Measurements from ENCODE around the gene CHKB.
"Not testable (repeated sequence)": the region's sequence is repeated elsewhere in the genome, so short reads cannot be mapped to it uniquely, and the experiment has no call there.

CHKB gene

DNA sequence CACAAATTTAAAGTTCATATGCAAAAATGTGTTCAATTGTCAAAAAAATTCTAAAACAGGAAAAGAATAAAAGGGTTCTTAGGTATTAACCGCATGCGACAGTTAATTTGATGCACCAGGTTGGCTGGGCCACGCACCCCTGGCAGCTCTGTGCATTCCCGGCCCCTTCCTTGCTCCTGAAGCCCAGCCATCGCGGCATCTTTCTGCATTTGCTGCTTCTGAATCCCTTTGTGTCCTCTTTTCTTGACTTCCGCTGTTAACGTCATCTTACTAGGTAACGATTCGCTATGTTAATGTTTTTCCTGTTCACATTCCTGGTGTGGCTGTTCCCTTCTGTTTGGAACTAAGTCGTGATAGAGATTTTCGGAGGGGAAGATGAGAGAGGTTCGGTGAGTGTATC lies 44.9 kb downstream of the CHKB start:
- Mint-ChIP-seq H3K4me1 (ENCODE audit: low read depth in 2 of 2) (peaks cover 25 to 27% of the 10 kb centered on the region in 2 donors), H3K9me3 (no peaks in the 10 kb centered on the region), H3K4me3 (peak overlapping the region in 1 of 2 donors; percentile 55), H3K36me3 (ENCODE audit: insufficient read depth) (peaks cover 23% of the 10 kb centered on the region), H3K27me3 (no peaks in the 10 kb centered on the region), H3K27ac (peak overlapping the region; percentile 100)
- DNase-seq (no peak), ATAC-seq (replicated peaks) (no peak)

DNA sequence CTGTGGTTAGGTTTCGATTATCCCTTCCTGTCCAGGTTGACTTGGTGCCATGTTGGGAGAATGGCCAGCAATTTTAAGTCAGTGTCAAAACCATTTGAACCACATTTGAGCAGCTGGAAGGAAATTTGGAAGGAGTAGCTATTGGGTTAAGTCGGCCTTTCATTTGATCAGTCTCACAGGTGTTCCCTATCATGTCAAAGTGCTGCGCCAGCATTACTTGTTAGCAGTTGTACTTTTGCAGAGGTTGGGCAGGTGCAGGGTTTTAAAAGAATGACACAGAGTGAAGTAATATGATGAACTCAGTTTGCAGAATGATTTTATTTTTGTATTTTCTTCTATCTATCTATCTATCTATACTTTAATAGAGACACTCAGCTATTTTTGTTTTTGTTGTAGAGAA lies 46.4 kb downstream of the CHKB start:
- Mint-ChIP-seq H3K4me3 (no peak overlapping the region), H3K27me3 (no peaks in the 10 kb centered on the region), H3K36me3 (ENCODE audit: insufficient read depth) (peaks cover 19% of the 10 kb centered on the region), H3K9me3 (no peaks in the 10 kb centered on the region), H3K4me1 (ENCODE audit: low read depth in 2 of 2) (peaks cover 28 to 29% of the 10 kb centered on the region in 2 donors), H3K27ac (no peak overlapping the region)
- DNase-seq = no peak
- no peak for ATAC-seq (replicated peaks)

DNA sequence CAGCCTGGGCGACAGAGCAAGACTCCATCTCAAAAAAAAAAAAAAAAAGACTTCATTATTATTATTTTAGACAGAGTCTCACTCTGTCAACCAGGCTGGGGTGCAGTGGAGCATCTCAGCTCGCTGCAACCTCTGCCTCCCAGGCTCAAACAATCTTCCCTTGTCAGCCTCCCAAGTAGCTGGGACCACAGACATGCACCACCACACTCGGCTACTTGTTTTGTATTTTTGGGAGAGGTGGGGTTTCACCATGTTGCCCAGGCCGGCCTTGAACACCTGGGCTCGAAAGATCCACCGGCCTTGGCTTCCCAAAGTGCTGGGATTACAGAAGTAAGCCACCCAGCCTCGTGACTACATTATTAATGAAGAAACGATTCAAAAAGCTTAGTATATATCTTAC lies 47.5 kb downstream of the CHKB start:
- H3K36me3 Mint-ChIP-seq (ENCODE audit: insufficient read depth) = peaks cover 23% of the 10 kb centered on the region
- H3K27me3 Mint-ChIP-seq = no peaks in the 10 kb centered on the region
- DNase-seq (no peak), ATAC-seq (replicated peaks) (no peak)
- H3K27ac Mint-ChIP-seq = peak overlapping the region in 1 of 2 donors; percentile 46
- H3K4me1 Mint-ChIP-seq (ENCODE audit: low read depth in 2 of 2) = peaks cover 28 to 30% of the 10 kb centered on the region in 2 donors
- peak overlapping the region in 1 of 2 donors; percentile 36 for H3K4me3 Mint-ChIP-seq
- H3K9me3 Mint-ChIP-seq = no peaks in the 10 kb centered on the region

DNA sequence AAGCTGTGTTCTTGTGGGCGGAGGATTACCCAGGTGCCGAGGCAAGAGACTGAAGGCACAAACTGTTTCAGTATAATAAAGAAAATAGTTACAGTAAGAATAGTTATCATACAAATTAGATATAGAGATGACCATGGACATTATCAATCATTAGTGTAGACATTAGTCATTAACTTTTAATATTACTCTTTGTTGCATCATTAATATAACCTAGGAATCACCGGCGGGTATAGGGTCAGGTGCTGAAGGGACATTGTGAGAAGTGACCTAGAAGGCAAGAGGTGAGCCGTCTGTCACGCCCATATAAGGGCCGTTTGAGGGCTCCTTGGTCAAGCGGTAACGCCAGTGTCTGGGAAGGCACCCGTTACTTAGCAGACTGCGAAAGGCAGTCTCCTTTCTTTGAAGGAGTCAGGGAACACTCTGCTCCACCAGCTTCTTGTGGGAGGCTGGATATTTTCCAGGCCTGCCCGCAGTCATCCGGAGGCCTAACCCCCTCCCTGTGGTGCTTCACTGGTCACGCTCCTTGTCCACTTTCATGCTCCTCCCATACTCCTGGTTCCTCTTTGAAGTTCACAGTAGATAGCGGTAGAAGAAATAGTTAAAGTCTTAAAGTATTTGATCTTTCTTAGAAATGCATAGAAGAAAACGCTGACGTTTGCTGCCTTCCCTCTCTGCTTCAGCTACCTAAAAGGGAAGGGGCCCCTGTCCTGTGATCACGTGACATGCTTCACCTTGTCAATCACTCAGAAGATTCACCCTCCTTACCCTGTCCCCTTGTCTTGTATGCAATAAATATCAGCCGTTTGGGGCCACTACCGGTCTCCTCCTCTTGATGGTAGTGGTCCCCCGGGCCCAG lies 48.6 kb downstream of the CHKB start:
- H3K4me3 Mint-ChIP-seq = peak overlapping the region in 1 of 2 donors; percentile 36
- not testable (repeated sequence) for H3K27me3 Mint-ChIP-seq; DNase-seq; ATAC-seq (replicated peaks); H3K9me3 Mint-ChIP-seq
- peak overlapping the region; percentile 35 to 46 for H3K27ac Mint-ChIP-seq
- peaks cover 19 to 21% of the 10 kb centered on the region in 2 donors for H3K4me1 Mint-ChIP-seq (ENCODE audit: low read depth in 2 of 2)
- H3K36me3 Mint-ChIP-seq (ENCODE audit: insufficient read depth) = peaks cover 18% of the 10 kb centered on the region

DNA sequence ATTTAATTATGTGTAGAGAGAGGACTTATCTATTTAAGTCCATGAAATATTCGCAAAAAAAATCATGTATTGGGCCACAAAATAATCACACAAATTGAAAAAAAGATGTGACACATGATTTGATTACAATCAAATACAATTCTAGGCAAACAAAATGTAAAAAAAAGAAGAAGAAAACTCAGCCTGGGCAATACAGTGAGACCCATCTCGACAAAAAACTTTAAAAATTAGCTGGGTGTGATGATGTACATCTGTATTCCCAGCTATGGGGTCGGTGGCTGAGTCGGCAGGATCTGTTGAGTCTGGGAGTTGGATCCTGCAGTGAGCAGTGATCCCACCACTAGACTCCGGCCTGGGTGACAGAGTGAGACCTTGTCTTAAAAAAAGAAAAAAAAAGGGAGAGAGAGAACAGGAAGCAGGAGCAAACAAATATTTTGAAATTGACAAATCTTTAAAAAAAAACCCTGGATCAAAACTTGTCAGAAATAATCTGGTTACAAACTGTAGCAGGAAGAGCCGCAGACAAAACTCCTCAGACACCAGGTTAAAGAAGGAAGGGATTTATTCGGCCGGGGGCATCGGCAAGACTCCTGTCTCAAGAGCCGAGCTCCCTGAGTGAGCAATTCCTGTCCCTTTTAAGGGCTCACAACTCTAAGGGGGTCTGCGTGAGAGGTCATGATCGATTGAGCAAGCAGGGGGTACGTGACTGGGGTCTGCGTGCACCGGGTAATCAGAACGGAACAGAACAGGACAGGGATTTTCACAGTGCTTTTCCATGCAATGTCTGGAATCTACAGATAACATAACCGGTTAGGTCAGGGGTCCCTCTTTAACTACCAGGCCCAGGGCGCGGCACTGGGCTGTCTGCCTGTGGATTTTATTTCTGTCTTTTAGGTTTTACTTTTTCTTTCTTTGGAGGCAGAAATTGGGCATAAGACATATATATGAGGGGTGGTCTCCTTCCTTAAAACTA lies 49.5 kb downstream of the CHKB start:
- no peak for ATAC-seq (replicated peaks)

DNA sequence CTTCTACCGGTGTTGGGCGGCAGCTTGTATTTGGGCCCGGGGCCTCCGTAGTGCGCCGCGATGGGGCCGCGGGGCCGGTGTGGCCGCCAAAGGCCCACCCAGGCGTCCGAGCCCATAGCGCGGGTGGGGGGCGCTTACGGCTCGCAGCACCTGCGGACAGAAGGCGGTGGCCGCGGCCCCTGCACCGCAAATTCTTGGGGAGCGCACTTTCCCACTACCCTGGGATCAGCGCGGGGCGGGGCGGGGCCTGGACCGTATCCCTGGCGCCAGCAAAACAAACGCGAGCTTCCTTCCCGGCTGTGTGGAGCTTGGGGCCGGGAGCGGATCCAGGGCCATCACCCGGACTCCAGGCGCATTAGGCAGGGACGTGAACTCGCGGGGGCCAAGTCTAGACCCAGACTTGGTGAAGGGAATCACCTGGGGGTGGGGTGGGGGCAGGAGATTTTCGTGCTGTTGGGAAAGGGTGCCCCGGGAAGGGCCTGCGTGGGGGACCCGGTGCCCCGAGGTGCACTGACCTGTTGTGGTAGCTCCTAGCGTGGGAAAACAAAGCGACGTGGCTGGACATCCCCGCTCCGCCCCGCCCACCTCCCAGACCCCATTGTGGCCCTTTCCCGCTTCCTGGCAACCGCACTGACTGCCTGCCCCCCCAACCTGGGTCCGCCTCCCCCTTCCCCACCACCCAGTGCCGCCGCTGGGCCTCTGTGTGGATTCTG lies 50.5 kb downstream of the CHKB start:
- Mint-ChIP-seq H3K36me3 (ENCODE audit: insufficient read depth) (peaks cover 25% of the 10 kb centered on the region), H3K4me3 (peak overlapping the region; percentile 86 to 96), H3K9me3 (no peaks in the 10 kb centered on the region), H3K27me3 (no peaks in the 10 kb centered on the region), H3K27ac (peak overlapping the region; percentile 94 to 99), H3K4me1 (ENCODE audit: low read depth in 2 of 2) (peaks cover 23 to 29% of the 10 kb centered on the region in 2 donors)
- DNase-seq = no peak
- ATAC-seq (replicated peaks) = no peak

More for the DNA sequence above, 49.5 kb downstream of the CHKB start:
- DNase-seq = no peak
- peak overlapping the region; percentile 94 to 99 for H3K27ac Mint-ChIP-seq
- peaks cover 25% of the 10 kb centered on the region for H3K36me3 Mint-ChIP-seq (ENCODE audit: insufficient read depth)
- H3K27me3 Mint-ChIP-seq = no peaks in the 10 kb centered on the region
- H3K9me3 Mint-ChIP-seq = no peaks in the 10 kb centered on the region
- H3K4me3 Mint-ChIP-seq = peak overlapping the region; percentile 86 to 96
- peaks cover 22 to 24% of the 10 kb centered on the region in 2 donors for H3K4me1 Mint-ChIP-seq (ENCODE audit: low read depth in 2 of 2)

DNA sequence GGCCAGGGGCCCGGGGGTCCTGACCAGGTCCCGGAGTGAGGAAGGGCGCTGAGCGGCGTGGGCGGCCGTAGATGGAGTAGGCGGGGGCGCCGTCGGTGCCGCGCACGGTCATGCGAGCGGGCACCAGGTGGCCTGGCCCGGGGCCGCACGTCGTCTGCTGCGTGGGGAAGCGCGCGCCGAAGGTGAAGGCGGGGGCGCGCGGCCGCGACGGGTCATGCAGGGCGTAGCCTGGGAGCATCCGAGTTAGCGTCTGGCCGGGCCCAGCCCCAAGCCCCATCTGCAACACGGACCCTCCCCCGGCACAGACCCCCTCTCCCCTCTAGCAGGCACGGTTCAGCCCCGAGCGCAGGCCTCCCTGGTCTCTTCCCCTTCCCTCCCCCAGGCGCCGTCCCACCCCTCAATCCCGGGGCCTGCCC lies 51.1 kb downstream of the CHKB start:
- H3K4me1 Mint-ChIP-seq (ENCODE audit: low read depth in 2 of 2) = peaks cover 29 to 34% of the 10 kb centered on the region in 2 donors
- ATAC-seq (replicated peaks) = peak; percentile 62
- H3K27ac Mint-ChIP-seq = peak overlapping the region; percentile 94 to 99
- peak; percentile 50 to 65 (median 54) for DNase-seq
- no peaks in the 10 kb centered on the region for H3K27me3 Mint-ChIP-seq
- no peaks in the 10 kb centered on the region for H3K9me3 Mint-ChIP-seq
- peaks cover 25% of the 10 kb centered on the region for H3K36me3 Mint-ChIP-seq (ENCODE audit: insufficient read depth)
- peak overlapping the region; percentile 86 to 96 for H3K4me3 Mint-ChIP-seq

DNA sequence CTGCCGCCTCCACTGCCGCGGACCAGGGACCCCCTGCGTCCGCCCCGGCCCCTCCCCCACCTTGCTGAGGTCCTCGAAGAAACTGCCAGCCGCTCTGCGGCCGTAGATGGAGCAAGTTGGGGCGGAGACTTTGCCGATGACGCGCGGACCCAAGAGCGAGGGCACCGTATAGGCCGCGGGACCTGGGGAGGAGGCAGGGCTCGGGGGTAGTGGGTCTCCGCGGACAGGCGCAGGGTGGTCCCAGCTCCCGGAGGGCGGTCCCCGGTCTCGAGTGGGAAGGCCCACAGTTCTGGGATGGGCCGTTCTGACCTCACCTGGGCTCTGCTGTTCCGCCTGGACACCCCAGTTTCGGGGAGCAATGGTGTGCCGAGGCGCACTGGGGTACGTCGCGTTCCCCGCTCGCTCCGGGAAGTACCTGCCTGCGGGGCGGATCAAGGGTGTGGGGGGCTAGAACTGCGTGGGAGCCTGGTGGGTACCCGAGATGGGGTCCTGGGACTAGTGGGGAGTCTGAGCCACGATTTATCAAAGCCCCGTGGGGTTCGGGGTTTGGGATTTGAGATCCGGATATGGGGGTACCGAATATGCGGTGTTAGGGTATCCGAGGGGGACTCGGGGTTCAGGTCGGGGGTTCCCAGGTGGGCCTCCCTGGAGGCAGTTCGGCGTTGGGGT lies 51.6 kb downstream of the CHKB start:
- H3K9me3 Mint-ChIP-seq = no peaks in the 10 kb centered on the region
- peaks cover 26% of the 10 kb centered on the region for H3K36me3 Mint-ChIP-seq (ENCODE audit: insufficient read depth)
- H3K27me3 Mint-ChIP-seq = no peaks in the 10 kb centered on the region
- peak; percentile 51 for ATAC-seq (replicated peaks)
- H3K27ac Mint-ChIP-seq = peak overlapping the region; percentile 94 to 99
- peaks cover 30 to 34% of the 10 kb centered on the region in 2 donors for H3K4me1 Mint-ChIP-seq (ENCODE audit: low read depth in 2 of 2)
- peak; percentile 70 to 77 (median 70) for DNase-seq
- H3K4me3 Mint-ChIP-seq = peak overlapping the region; percentile 86 to 96

DNA sequence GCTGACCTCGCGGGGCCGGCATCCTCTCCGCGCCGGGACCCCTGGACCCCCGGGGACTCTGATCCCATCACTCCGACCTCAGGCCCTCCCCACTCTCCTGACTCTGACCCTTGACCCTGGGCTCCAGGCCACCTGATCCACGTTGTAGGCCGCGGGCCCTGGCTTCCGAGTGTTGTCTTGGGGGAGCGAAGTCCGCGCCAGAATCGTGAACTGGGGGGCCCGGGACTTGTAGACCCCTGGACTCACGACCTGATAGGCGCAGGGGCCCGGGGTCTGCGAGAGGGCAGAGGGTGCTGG lies 52.1 kb downstream of the CHKB start:
- Mint-ChIP-seq H3K4me1 (ENCODE audit: low read depth in 2 of 2) (peaks cover 30 to 34% of the 10 kb centered on the region in 2 donors), H3K27ac (peak overlapping the region; percentile 94 to 99), H3K9me3 (no peaks in the 10 kb centered on the region), H3K36me3 (ENCODE audit: insufficient read depth) (peaks cover 31% of the 10 kb centered on the region), H3K27me3 (no peaks in the 10 kb centered on the region), H3K4me3 (peak overlapping the region; percentile 86 to 96)
- peak in 1 of 3 experiments; percentile 33 for DNase-seq
- ATAC-seq (replicated peaks) = no peak

DNA sequence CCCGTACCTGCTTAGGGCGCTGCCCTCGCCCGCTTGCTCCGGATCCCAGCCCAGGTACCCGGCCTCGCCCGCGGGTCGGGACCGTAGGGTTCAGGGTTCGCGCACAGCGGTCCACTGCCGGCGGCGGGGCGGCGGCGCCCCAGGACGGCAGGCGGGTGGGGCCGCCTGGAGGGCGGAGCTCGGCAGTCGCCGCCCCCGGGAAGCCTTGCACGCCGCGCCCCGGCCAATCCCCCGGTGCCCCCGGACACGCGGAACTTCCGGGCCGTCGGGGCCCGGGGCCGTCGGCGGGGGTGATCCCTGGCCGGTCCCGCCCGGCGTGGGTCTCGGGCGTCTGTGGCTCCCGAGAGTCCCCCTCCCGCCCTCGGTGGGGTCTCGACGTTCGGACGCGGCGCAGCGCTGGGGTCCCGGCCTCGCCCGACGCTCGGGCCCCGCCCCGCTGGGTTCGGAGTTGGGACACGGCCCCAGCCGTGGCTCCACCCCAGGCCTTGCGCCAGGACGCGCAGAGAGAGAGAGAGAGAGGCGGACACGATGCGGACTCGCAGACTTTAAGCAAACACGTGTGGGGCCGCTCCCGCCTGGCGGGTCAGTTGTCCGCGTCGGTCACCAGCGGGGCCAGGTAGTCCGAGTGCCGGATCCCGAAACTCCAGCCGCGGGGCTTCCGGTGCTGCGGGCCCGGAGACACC lies 52.6 kb downstream of the CHKB start, which contains the start of gene TYMP:
TSS of gene TYMP (minus strand) at position 116 of the 683 bp plus-strand sequence. CDS start 303 bp downstream, outside the sequence.
- peak within 1 kb of the TSS; percentile 94 to 99 for H3K27ac Mint-ChIP-seq
- no peaks in the 10 kb centered on the region for H3K27me3 Mint-ChIP-seq
- ATAC-seq (replicated peaks) (peak; percentile 7), DNase-seq (peak; percentile 45 to 54 (median 51))
- H3K9me3 Mint-ChIP-seq = no peaks in the 10 kb centered on the region
- peaks cover 30 to 34% of the 10 kb centered on the region in 2 donors for H3K4me1 Mint-ChIP-seq (ENCODE audit: low read depth in 2 of 2)
- H3K4me3 Mint-ChIP-seq = peak within 1 kb of the TSS; percentile 86 to 96
- H3K36me3 Mint-ChIP-seq (ENCODE audit: insufficient read depth) = peaks cover 36% of the 10 kb centered on the region

DNA sequence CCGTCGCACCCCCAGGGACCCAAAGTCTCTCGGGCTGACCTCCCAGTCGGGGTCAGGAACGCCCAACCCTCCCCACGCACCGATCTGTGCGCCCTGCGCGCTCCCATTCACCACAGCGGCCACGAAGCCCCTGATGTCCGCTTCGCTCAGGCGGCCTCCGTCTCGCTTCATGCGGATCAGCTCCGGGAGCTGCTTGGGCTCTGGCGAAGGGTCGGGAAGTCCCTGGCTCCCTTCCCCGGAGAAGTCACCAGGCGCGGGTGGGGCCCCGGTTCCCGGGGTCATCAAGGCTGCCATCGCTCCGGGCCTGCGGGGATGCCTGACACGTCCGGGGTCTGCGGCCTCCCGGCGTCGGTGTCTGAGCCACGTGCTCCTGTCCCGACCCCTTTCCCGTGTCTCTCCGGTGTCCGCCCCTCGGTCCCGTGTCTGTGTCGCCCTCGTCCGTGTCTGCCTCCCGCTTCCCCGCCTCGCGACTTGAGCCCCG lies 53.2 kb downstream of the CHKB start:
- peak overlapping the region; percentile 83 to 96 for H3K4me3 Mint-ChIP-seq
- peaks cover 42% of the 10 kb centered on the region for H3K36me3 Mint-ChIP-seq (ENCODE audit: insufficient read depth)
- ATAC-seq (replicated peaks) (no peak), DNase-seq (no peak)
- no peaks in the 10 kb centered on the region for H3K9me3 Mint-ChIP-seq
- peaks cover 35 to 39% of the 10 kb centered on the region in 2 donors for H3K4me1 Mint-ChIP-seq (ENCODE audit: low read depth in 2 of 2)
- H3K27me3 Mint-ChIP-seq = no peaks in the 10 kb centered on the region
- H3K27ac Mint-ChIP-seq = peak overlapping the region; percentile 35 to 94
